ENCODE results near the gene MED6. TPM values are rescaled to one million over a fixed set of nuclear protein-coding genes. Genes with fewer than 3 reads are reported as not detected.

The MED6 gene
- total RNA-seq, 2 donors from 2014 or later: 49.1 to 50.7 TPM

DNA sequence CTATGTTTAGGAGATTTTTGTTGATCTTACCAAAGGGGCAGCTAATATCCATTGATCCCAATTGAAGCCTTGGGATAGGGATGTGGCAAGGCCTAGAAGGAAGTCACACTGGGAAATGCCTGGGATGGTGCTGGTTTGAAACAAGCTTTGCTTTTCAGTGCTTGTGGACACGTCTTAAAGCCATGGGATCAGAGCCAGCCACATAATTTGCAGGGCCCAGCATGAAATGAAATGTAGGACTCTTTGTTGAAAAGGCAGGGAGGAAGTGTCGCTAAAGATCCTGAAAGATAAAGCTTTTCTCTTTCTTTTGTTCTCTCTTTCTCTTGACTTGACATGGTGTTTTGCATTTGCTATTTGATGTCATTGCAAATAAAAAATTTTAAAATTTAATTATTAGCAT, 46.2 kb upstream of the MED6 start:
- Mint-ChIP-seq H3K4me3 (no peak overlapping the region), H3K9me3 (no peaks in the 10 kb centered on the region), H3K27ac (peak overlapping the region; percentile 49), H3K27me3 (ENCODE audit: insufficient read depth) (peaks cover 4% of the 10 kb centered on the region), H3K4me1 (peaks cover 35% of the 10 kb centered on the region), H3K36me3 (ENCODE audit: low read depth) (peaks cover 19% of the 10 kb centered on the region)
- Histone ChIP-seq H3K36me3 (ENCODE audit: control insufficient read depth, insufficient read depth, low read length) (peaks cover 13% of the 10 kb centered on the region), H3K27me3 (ENCODE audit: control insufficient read depth, insufficient read depth, low read length, poor library complexity, severe bottlenecking) (no peaks in the 10 kb centered on the region), H3K27ac (ENCODE audit: low read depth, low read length) (peak overlapping the region; percentile 56), H3K9ac (ENCODE audit: extremely low read depth, low read length, poor library complexity, severe bottlenecking) (no peak overlapping the region), H3K4me1 (ENCODE audit: control insufficient read depth, insufficient read depth, low read length) (peaks cover 11% of the 10 kb centered on the region), H3K9me3 (ENCODE audit: control insufficient read depth, low read length) (no peaks in the 10 kb centered on the region), H3K4me3 (ENCODE audit: low read length) (peak overlapping the region; percentile 21)
- 35 to 60% methylated on average over 1 to 2 of the region's 2 CpGs for WGBS, 2 experiments (ENCODE audit: insufficient coverage in 1 of 2, insufficient read length in 1 of 2)
- no peak for DNase-seq
- TF ChIP-seq CTCF (conservative IDR thresholded peaks at IDR 0.05): no peak

- peaks cover 11% of the 10 kb centered on the region for H3K4me1 ChIP-seq (ENCODE audit: control insufficient read depth, insufficient read depth, low read length)
- H3K27ac Mint-ChIP-seq: peak overlapping the region; percentile 15
- no peak for TF ChIP-seq CTCF (conservative IDR thresholded peaks at IDR 0.05)
- H3K9me3 ChIP-seq (ENCODE audit: control insufficient read depth, low read length): no peaks in the 10 kb centered on the region
- peaks cover 14% of the 10 kb centered on the region for H3K36me3 Mint-ChIP-seq (ENCODE audit: low read depth)
- H3K36me3 ChIP-seq (ENCODE audit: control insufficient read depth, insufficient read depth, low read length): peaks cover 10% of the 10 kb centered on the region
- DNase-seq: no peak
- no peak overlapping the region for H3K9ac ChIP-seq (ENCODE audit: extremely low read depth, low read length, poor library complexity, severe bottlenecking)
- WGBS, 2 experiments (ENCODE audit: insufficient coverage in 1 of 2, insufficient read length in 1 of 2): 76 to 84% methylated on average over 5 to 6 of the region's 6 CpGs
- H3K27ac ChIP-seq (ENCODE audit: low read depth, low read length): no peak overlapping the region
- no peak overlapping the region for H3K4me3 Mint-ChIP-seq
- H3K27me3 Mint-ChIP-seq (ENCODE audit: insufficient read depth): peaks cover 4% of the 10 kb centered on the region
- peak overlapping the region; percentile 21 for H3K4me3 ChIP-seq (ENCODE audit: low read length)
- no peaks in the 10 kb centered on the region for H3K9me3 Mint-ChIP-seq
- H3K27me3 ChIP-seq (ENCODE audit: control insufficient read depth, insufficient read depth, low read length, poor library complexity, severe bottlenecking): no peaks in the 10 kb centered on the region
- H3K4me1 Mint-ChIP-seq: peaks cover 38% of the 10 kb centered on the region
Measured at GRCh38 chr14:70645892-70646291, 45.4 kb upstream of the MED6 start.

DNA sequence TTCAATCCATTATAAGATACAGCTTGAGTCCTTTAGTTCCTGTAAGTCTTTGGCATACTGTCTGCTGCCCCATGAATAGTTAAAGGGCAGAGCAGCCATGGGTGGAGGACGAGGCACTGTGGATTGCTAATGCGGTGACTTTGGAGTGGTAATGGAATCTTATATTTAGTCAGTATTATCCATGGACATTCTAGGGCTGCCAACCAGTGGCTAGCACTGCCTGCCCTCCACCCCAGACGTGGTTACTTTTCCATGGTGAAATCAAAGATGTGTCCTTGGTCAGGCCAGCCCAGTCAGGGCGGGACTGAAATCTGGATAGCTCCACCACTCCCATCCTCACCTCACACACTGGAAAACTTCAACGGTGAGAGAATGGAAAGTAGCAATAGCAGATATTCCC, 43.5 kb upstream of the MED6 start:
- Mint-ChIP-seq H3K27ac (no peak overlapping the region), H3K4me1 (peaks cover 48% of the 10 kb centered on the region), H3K36me3 (ENCODE audit: low read depth) (peaks cover 4% of the 10 kb centered on the region), H3K9me3 (no peaks in the 10 kb centered on the region), H3K27me3 (ENCODE audit: insufficient read depth) (peaks cover 8% of the 10 kb centered on the region), H3K4me3 (peak overlapping the region; percentile 84)
- Histone ChIP-seq H3K4me1 (ENCODE audit: control insufficient read depth, insufficient read depth, low read length) (peaks cover 11% of the 10 kb centered on the region), H3K36me3 (ENCODE audit: control insufficient read depth, insufficient read depth, low read length) (no peaks in the 10 kb centered on the region), H3K4me3 (ENCODE audit: low read length) (peak overlapping the region; percentile 89), H3K27ac (ENCODE audit: low read depth, low read length) (no peak overlapping the region), H3K9me3 (ENCODE audit: control insufficient read depth, low read length) (no peaks in the 10 kb centered on the region), H3K27me3 (ENCODE audit: control insufficient read depth, insufficient read depth, low read length, poor library complexity, severe bottlenecking) (no peaks in the 10 kb centered on the region), H3K9ac (ENCODE audit: extremely low read depth, low read length, poor library complexity, severe bottlenecking) (no peak overlapping the region)
- DNase-seq: no peak
- TF ChIP-seq CTCF (conservative IDR thresholded peaks at IDR 0.05): no peak
- WGBS, 2 experiments (ENCODE audit: insufficient coverage in 1 of 2, insufficient read length in 1 of 2): 83 to 100% methylated on average over 1 to 5 of the region's 5 CpGs

Measured in endodermal cell (in vitro differentiated cells).